BE2C (cell line): ENCODE data around the gene RAI1.

Experiments used
- DNase-seq: peaks from one replicate; pipeline ENCODE4 v3.0.0-alpha.2; 2020
- H3K27me3 ChIP-seq: fragments of 250-450 bp; sonication (Bioruptor Pico); 2 replicates; pipeline ENCODE4 v1.5.1; 2020; ENCODE audit warnings: mild to moderate bottlenecking
- H3K36me3 ChIP-seq: fragments of 250-450 bp; sonication (Bioruptor Pico); 2 replicates; pipeline ENCODE4 v1.5.1; 2020; ENCODE audit warnings: mild to moderate bottlenecking
- H3K4me1 ChIP-seq: fragments of 250-450 bp; sonication (Bioruptor Pico); 2 replicates; pipeline ENCODE4 v1.5.1; 2020
- H3K4me3 ChIP-seq: 2 replicates; pipeline ENCODE4 v1.5.1; 2011; ENCODE audit warnings: low read depth, low read length
- H3K9me3 ChIP-seq: fragments of 250-450 bp; sonication (Bioruptor Pico); 2 replicates; pipeline ENCODE4 v1.5.1; 2020
- CTCF ChIP-seq: IDR thresholded peaks from 2 replicates; pipeline ENCODE4 v1.5.1; 2012; ENCODE audit warnings: mild to moderate bottlenecking, low read depth, low read length

The RAI1 gene

GRCh38 chr17:17774009-17774881, 93.0 kb downstream of the RAI1 start:
- no peak for TF ChIP-seq CTCF
- Histone ChIP-seq H3K4me3 (no peak overlapping the region), H3K36me3 (no peaks in the 10 kb centered on the region), H3K9me3 (no peaks in the 10 kb centered on the region), H3K4me1 (no peaks in the 10 kb centered on the region; the same call in 1 of the 2 replicates), H3K27me3 (no peaks in the 10 kb centered on the region)
- no peak for DNase-seq

GRCh38 chr17:17776889-17777288, 95.6 kb downstream of the RAI1 start:
- no peaks in the 10 kb centered on the region for H3K27me3 ChIP-seq
- TF ChIP-seq CTCF = no peak
- no peak for DNase-seq
- no peaks in the 10 kb centered on the region for H3K36me3 ChIP-seq
- no peaks in the 10 kb centered on the region for H3K9me3 ChIP-seq
- H3K4me3 ChIP-seq = no peak overlapping the region
- H3K4me1 ChIP-seq = peaks cover 9% of the 10 kb centered on the region

- no peak for TF ChIP-seq CTCF
- no peaks in the 10 kb centered on the region for H3K27me3 ChIP-seq
- peak; percentile 39 for DNase-seq
Observed at GRCh38 chr17:17778308-17779014, 97.2 kb downstream of the RAI1 start.

GRCh38 chr17:17779015-17779611, 97.9 kb downstream of the RAI1 start:
- Histone ChIP-seq H3K4me3 (no peak overlapping the region), H3K36me3 (no peaks in the 10 kb centered on the region), H3K27me3 (no peaks in the 10 kb centered on the region), H3K4me1 (peaks cover 12% of the 10 kb centered on the region), H3K9me3 (no peaks in the 10 kb centered on the region)
- TF ChIP-seq CTCF = no peak
- DNase-seq = no peak

More at GRCh38 chr17:17778308-17779014, 97.2 kb downstream of the RAI1 start:
- no peaks in the 10 kb centered on the region for H3K9me3 ChIP-seq
- H3K4me3 ChIP-seq = no peak overlapping the region
- H3K36me3 ChIP-seq = no peaks in the 10 kb centered on the region
- H3K4me1 ChIP-seq = peaks cover 9% of the 10 kb centered on the region

- H3K27me3 ChIP-seq = no peaks in the 10 kb centered on the region
- TF ChIP-seq CTCF = no peak
- H3K4me3 ChIP-seq = no peak overlapping the region
- no peaks in the 10 kb centered on the region for H3K36me3 ChIP-seq
- H3K9me3 ChIP-seq = no peaks in the 10 kb centered on the region
- H3K4me1 ChIP-seq = peaks cover 31% of the 10 kb centered on the region
- DNase-seq = no peak
Observed at GRCh38 chr17:17780922-17781590, 99.8 kb downstream of the RAI1 start.
